Adrenal gland (tissue), 5 donors: Measurements from ENCODE around the gene ALDH3B1.

ENCODE experiments used
- CTCF ChIP-seq, 6 experiments: fragments of 450-650 bp in 4 of 6; fragments of 200-600 bp in 2 of 6; sonication (generic) in 1 of 6; IDR thresholded peaks; 1 replicate in 5 of 6; 2 replicates in 1 of 6; pipeline versions ENCODE4 v1.5.1 to v1.8.0; 2016 to 2021; ENCODE audit warnings: antibody characterized with exemption in 6 of 6, mild to moderate bottlenecking in 2 of 6, moderate library complexity in 1 of 6
- POLR2A ChIP-seq, 2 donors: fragments of 450-650 bp; IDR thresholded peaks; one replicate each; pipeline ENCODE4 v1.6.1; 2017; ENCODE audit warnings: antibody characterized with exemption in 2 of 2, mild to moderate bottlenecking in 2 of 2, moderate library complexity in 1 of 2
- donor health status: DM: no; HTN: no; CAD: no.

GRCh38 chr11:68044898-68045351 lies 34.8 kb downstream of the ALDH3B1 start:
- TF ChIP-seq CTCF (IDR thresholded peaks at IDR 0.05) (no peak), POLR2A (IDR thresholded peaks at IDR 0.05) (no peak)
